NB4 (cell line): Measurements from ENCODE around the gene PRMT7.

Experiments
- MAX ChIP-seq: IDR thresholded peaks from 2 replicates; pipeline ENCODE4 v1.6.1; 2011; ENCODE audit warnings: low read depth, low read length
- MYC ChIP-seq: IDR thresholded peaks from 2 replicates; pipeline ENCODE4 v1.6.1; 2011; ENCODE audit warnings: low read depth, low read length
- POLR2A ChIP-seq: IDR thresholded peaks from 2 replicates; pipeline ENCODE4 v1.6.1; 2011; ENCODE audit warnings: mild to moderate bottlenecking; ENCODE audit not compliant: insufficient read length; ENCODE audit errors: extremely low read depth
- TF ChIP-seq, protein P1 (sequence below): IDR thresholded peaks from one replicate; pipeline ENCODE4 v1.5.1; 2012; ENCODE audit warnings: low read depth, low read length

- TF ChIP-seq, protein P1, sequence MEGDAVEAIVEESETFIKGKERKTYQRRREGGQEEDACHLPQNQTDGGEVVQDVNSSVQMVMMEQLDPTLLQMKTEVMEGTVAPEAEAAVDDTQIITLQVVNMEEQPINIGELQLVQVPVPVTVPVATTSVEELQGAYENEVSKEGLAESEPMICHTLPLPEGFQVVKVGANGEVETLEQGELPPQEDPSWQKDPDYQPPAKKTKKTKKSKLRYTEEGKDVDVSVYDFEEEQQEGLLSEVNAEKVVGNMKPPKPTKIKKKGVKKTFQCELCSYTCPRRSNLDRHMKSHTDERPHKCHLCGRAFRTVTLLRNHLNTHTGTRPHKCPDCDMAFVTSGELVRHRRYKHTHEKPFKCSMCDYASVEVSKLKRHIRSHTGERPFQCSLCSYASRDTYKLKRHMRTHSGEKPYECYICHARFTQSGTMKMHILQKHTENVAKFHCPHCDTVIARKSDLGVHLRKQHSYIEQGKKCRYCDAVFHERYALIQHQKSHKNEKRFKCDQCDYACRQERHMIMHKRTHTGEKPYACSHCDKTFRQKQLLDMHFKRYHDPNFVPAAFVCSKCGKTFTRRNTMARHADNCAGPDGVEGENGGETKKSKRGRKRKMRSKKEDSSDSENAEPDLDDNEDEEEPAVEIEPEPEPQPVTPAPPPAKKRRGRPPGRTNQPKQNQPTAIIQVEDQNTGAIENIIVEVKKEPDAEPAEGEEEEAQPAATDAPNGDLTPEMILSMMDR, result no peak
- TF ChIP-seq POLR2A, result no peak
- TF ChIP-seq MAX, result peak; percentile 70
- peak; percentile 57; the same call in 1 of the 2 replicates for TF ChIP-seq MYC
Observed at GRCh38 chr16:68286153-68287074, 24.4 kb upstream of the PRMT7 start.
